ENCODE measurements around the gene DNAJB11. TPM values are rescaled to one million over a fixed set of nuclear protein-coding genes. Genes with fewer than 3 reads are reported as not detected.

DNAJB11 gene
- total RNA-seq, 2 experiments from 2014 or later, result 51.7 to 53.9 TPM

DNA sequence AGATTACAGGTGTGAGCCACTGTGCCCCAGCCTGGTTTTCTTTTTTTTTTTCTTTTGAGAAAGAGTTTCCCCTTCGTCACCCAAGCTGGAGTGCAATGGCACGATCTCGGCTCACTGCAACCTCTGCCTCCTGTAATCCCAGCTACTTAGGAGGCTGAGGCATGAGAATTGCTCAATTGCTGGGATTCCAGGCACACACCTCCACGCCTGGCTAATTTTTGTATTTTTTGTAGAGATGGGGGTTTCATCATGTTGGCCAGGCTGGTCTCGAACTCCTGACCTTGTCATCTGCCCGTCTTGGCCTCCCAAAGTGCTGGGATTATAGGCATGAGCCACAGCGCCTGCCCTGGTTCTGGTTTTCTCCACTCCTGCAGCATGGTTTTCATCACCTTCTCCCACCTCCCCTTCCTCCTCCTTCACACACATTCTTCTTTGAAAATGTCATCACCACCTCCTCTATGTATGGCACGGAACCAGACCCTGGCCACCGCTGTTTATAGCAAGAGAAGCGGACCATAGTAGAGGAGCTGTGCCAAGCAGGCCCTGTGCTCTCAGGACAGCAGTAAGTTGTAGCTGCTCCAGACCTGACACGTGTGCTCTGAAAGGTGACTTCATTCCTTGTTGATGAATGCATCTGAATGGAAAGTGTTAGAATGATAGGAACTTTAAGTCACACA, 27.7 kb downstream of the DNAJB11 start:
- Mint-ChIP-seq H3K27ac (no peak overlapping the region), H3K9me3 (no peaks in the 10 kb centered on the region), H3K4me3 (no peak overlapping the region), H3K4me1 (no peaks in the 10 kb centered on the region), H3K36me3 (no peaks in the 10 kb centered on the region), H3K27me3 (peaks cover 4% of the 10 kb centered on the region)
- DNase-seq, result no peak

DNA sequence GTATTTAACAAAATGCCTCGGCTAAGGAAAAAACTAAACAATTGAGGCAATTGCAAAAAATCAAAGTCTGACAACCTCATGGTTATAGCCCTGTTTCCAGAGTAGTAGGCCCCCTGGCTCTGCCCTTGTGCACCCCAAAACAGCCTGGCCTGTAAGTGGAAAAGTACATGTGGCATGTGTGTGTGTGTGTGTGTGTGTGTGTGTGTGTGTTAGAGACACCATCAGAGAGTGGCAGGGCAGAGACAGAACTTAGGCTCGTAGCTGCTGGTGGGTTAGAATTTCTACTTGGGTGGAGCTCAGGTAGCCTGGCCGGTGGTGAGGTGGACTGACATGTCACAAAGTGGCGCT, 28.2 kb downstream of the DNAJB11 start:
- Mint-ChIP-seq H3K4me1 (no peaks in the 10 kb centered on the region), H3K4me3 (no peak overlapping the region), H3K27ac (no peak overlapping the region), H3K36me3 (no peaks in the 10 kb centered on the region), H3K27me3 (peaks cover 4% of the 10 kb centered on the region), H3K9me3 (no peaks in the 10 kb centered on the region)
- no peak for DNase-seq

DNA sequence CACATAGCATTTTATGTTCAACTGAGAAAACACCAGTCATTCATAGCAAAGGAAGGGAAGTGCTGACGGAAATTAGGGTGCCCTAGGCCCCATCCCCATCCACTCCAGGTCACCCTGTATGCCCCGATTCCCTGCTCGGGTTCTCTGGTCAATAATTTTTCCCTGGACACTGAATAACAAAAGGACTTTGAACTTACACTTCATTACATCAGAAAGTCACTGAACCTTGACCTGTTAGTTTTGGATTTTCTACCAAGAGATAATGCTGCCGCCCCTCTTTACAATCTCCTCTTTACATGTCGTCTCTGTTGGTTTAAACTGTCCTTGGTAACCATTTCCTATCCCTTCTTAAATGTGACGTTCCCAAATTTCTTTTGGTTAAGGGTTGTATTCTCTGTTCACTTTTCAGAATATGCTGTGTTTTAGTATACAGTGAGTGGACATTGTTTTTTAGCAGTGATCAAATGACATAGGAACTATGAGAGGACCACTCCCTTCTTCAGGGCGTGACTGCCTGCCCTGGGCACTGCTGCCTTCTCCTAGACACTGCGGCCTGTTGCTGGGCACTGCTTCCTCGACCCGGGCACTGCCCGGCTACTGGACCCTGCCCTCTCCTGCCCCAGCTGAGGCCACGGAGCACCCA, 28.7 kb downstream of the DNAJB11 start:
- Mint-ChIP-seq H3K27me3 (peaks cover 4% of the 10 kb centered on the region), H3K4me3 (no peak overlapping the region), H3K4me1 (no peaks in the 10 kb centered on the region), H3K27ac (no peak overlapping the region), H3K36me3 (no peaks in the 10 kb centered on the region), H3K9me3 (no peaks in the 10 kb centered on the region)
- no peak for DNase-seq

DNA sequence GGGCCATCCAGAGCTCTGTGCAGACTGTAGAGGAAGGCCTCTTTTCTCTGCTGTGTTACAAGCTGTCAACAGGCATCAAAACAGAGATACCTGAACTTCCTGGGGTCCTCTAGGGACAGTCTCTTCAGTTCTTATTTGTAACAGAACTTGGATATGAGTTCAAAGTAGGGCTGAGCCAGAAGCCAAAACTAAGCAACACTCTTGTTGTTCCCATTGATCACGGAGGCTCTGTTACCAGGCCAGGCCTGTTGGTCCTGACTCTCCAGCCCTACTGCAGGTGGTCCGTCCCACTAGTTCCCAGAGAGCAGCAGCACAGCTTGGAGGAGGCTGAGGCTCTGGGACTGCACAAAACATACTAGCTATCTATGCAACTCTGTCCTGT, 29.3 kb downstream of the DNAJB11 start:
- H3K4me3 Mint-ChIP-seq, result no peak overlapping the region
- H3K27me3 Mint-ChIP-seq, result peaks cover 4% of the 10 kb centered on the region
- H3K36me3 Mint-ChIP-seq, result no peaks in the 10 kb centered on the region
- no peaks in the 10 kb centered on the region for H3K4me1 Mint-ChIP-seq
- no peak overlapping the region for H3K27ac Mint-ChIP-seq
- no peak for DNase-seq
- no peaks in the 10 kb centered on the region for H3K9me3 Mint-ChIP-seq

DNA sequence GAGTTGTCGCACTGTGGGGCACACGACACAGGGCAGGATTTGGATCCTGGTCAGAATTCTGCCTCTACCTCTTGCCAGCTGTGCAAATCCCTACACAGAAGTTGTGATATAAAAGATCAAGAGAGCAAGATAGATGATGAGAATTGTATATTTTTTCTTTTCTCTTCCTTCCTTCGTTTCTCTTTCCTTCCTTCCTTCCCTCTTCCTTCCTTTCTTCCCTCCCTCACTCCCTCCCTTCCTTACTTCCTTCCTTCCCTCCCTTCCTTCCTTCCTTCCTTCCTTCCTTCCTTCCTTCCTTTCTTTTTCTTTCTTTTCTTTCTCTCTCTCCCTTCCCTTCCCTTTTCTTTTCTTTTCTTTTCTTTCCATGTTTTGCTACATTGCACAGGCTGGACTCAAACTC, 30.4 kb downstream of the DNAJB11 start:
- H3K27me3 Mint-ChIP-seq, result peaks cover 4% of the 10 kb centered on the region

DNA sequence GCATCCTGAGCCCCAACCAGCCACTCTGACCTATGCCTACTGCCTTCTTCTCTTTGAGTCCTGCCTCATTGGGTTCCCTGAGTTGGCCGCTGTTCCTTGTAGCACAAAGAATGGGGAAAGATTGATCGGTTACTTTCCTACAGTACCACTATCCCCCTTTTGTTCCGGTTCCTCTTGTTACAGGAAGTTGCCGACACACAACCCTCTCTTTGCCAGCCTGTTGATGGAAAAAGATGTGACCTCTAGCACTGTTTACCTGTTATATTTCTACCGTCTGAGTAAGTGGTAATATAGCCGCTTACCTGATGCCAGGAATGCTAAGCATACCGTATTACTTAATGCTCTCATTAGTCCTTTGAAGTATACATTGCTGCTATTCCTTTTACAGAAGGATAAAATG, 32.6 kb downstream of the DNAJB11 start:
- Mint-ChIP-seq H3K36me3 (no peaks in the 10 kb centered on the region), H3K4me1 (no peaks in the 10 kb centered on the region), H3K9me3 (no peaks in the 10 kb centered on the region), H3K4me3 (no peak overlapping the region), H3K27me3 (peaks cover 3% of the 10 kb centered on the region), H3K27ac (no peak overlapping the region)
- no peak for DNase-seq

More for the DNA sequence above, 30.4 kb downstream of the DNAJB11 start:
- H3K36me3 Mint-ChIP-seq, result no peaks in the 10 kb centered on the region
- no peak for DNase-seq
- no peak overlapping the region for H3K4me3 Mint-ChIP-seq
- H3K9me3 Mint-ChIP-seq, result no peaks in the 10 kb centered on the region
- H3K27ac Mint-ChIP-seq, result no peak overlapping the region
- no peaks in the 10 kb centered on the region for H3K4me1 Mint-ChIP-seq

DNA sequence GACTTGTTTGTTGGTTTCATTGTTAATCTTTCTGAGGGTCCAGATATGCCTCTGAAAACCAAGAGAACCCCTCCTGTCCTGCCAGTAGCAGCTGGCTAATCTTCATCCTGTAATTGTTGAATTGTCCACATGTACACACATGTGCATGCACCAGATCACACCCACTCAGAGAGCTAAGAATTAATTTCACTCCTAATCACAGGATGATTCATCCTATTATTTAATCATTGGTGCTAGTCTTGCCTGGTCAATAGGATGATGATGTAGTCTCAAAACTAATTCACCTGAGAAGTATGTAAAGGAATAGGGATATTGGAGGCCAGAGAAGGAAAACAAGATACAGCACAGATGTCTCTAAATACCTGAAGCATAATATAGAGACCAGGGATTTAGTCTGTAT, 34.6 kb downstream of the DNAJB11 start:
- H3K36me3 Mint-ChIP-seq, result no peaks in the 10 kb centered on the region
- no peak overlapping the region for H3K27ac Mint-ChIP-seq
- H3K4me3 Mint-ChIP-seq, result no peak overlapping the region
- no peaks in the 10 kb centered on the region for H3K4me1 Mint-ChIP-seq
- no peaks in the 10 kb centered on the region for H3K27me3 Mint-ChIP-seq
- DNase-seq, result no peak
- H3K9me3 Mint-ChIP-seq, result no peaks in the 10 kb centered on the region

DNA sequence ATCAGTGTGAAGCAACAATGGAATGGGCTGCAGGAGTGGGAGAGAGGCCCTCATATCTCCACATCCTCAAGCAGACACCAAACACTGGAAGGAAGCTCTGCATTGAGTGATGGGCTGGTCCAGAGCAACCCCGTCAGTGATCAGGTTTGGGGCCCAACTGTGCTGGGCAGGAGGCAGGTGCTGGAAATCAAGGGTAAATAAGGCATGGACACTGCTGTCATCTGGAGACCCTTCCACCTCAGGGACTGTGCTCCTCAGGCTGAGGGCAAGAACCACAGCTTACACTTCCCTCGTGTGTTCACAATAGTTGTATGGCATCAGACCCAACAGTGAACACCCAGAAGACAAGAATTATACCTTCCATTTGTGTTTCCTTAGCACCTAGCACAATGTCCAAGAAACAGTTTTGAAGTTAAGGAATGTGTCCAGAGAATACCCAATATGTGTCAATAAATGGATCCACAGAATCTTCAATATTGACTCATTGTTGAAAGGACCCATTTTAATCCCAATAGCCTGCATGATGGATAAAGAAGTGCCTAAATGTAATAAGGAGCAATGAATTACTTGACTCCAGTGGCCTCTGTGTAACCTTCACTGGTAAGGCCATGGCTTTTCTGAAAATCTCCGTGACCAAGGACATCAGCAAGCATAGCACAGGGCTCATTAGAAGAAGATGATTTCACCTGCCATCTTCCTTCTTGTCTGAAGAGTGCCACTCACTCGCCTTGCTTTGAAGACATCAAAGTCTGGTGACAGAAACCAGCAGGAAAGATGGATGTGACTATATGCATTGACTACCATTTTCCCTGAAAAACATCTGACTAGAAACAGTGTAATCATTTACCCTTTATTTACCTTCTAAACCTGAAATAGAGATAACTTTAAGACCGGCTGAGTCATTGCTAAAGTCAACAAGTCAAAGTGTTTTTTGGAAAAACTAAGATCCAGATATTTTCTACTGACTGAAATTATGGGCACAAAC, 35.3 kb downstream of the DNAJB11 start:
- no peak for DNase-seq
- Mint-ChIP-seq H3K27me3 (no peaks in the 10 kb centered on the region), H3K4me3 (no peak overlapping the region), H3K4me1 (no peaks in the 10 kb centered on the region), H3K9me3 (no peaks in the 10 kb centered on the region), H3K36me3 (no peaks in the 10 kb centered on the region), H3K27ac (no peak overlapping the region)

DNA sequence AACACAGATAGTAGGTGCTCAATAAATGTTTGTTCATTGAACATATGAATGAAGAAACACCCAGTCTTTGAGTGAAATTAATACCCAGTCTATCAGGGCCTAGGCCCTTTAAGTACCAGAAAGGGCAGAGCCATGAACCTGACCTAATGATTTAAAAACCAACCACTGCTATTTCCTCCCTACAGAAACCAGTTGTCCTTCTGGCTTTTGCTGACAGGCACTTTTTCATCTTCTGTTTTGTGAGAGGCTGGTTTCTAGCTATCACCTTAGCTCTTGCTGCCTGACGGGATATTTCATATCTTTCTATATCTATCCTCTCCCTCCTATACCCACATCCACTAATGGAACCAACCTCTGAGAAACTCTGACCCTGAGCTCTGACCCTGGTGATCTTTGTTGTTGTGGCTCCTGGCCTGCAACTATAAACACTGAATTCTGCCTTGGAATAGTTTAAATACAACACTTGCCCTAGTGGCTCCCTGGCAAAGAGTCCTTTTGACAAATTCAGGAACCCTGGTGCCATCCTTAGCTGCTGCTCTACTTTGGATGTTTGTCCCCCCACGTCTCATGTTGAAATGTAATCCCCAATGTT, 38.2 kb downstream of the DNAJB11 start:
- no peaks in the 10 kb centered on the region for H3K9me3 Mint-ChIP-seq
- no peaks in the 10 kb centered on the region for H3K4me1 Mint-ChIP-seq
- H3K27me3 Mint-ChIP-seq, result no peaks in the 10 kb centered on the region
- no peaks in the 10 kb centered on the region for H3K36me3 Mint-ChIP-seq
- H3K4me3 Mint-ChIP-seq, result no peak overlapping the region
- DNase-seq, result no peak
- H3K27ac Mint-ChIP-seq, result no peak overlapping the region

DNA sequence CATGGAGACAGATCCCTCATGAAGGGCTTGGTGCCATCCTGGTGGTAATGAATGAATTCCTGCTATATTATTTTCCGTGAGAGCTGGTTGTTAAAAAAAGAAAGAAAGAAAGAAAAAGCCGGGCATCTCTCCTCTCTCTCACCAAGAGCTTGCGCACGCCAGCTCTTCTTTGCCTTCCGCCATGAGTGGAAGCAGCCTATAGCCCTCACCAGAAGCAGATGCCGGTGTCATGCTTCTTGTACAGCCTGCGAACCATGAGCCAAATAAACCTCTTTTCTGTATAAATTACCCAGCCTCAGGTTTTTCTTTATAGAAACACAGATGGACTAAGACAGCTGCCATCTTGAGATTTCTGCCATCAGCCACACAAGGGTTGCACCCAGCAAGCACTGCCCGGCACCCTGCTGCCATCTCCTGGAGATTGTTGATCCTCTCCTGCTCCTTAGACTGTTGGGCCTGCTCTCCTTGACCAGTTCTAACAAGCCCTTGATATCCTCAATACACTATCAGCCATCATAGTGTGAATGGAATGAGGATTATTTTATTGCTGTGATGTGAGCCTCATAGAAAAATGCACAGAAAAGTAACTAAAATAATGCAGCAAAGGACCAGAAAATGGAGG, 38.8 kb downstream of the DNAJB11 start:
- H3K4me3 Mint-ChIP-seq, result no peak overlapping the region
- H3K36me3 Mint-ChIP-seq, result no peaks in the 10 kb centered on the region
- H3K27me3 Mint-ChIP-seq, result no peaks in the 10 kb centered on the region
- no peak for DNase-seq
- no peaks in the 10 kb centered on the region for H3K9me3 Mint-ChIP-seq
- no peak overlapping the region for H3K27ac Mint-ChIP-seq
- H3K4me1 Mint-ChIP-seq, result peaks cover 1% of the 10 kb centered on the region

DNA sequence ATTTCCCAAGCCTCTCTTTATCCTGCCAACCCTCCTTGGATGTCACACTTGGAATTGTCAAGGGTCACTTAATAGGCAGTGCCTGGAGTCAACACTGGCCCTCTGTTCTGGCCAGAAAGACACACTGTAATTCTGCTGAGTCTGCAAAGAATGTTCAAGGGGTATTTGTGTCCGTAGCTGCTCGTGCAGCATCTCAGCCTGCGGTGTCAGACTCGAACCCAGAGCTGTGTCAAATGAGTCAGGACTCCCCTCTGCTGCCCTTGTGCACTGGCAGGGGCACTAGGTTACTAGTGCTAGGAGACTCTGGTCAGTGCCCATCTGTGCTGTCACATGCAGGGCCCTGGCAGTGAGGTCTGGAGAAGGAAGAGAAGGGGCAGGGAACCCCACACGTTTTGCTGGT, 41.5 kb downstream of the DNAJB11 start:
- no peak overlapping the region for H3K4me3 Mint-ChIP-seq
- H3K36me3 Mint-ChIP-seq, result no peaks in the 10 kb centered on the region
- no peak overlapping the region for H3K27ac Mint-ChIP-seq
- no peak for DNase-seq
- peaks cover 14% of the 10 kb centered on the region for H3K4me1 Mint-ChIP-seq
- no peaks in the 10 kb centered on the region for H3K9me3 Mint-ChIP-seq
- H3K27me3 Mint-ChIP-seq, result peaks cover 5% of the 10 kb centered on the region

DNA sequence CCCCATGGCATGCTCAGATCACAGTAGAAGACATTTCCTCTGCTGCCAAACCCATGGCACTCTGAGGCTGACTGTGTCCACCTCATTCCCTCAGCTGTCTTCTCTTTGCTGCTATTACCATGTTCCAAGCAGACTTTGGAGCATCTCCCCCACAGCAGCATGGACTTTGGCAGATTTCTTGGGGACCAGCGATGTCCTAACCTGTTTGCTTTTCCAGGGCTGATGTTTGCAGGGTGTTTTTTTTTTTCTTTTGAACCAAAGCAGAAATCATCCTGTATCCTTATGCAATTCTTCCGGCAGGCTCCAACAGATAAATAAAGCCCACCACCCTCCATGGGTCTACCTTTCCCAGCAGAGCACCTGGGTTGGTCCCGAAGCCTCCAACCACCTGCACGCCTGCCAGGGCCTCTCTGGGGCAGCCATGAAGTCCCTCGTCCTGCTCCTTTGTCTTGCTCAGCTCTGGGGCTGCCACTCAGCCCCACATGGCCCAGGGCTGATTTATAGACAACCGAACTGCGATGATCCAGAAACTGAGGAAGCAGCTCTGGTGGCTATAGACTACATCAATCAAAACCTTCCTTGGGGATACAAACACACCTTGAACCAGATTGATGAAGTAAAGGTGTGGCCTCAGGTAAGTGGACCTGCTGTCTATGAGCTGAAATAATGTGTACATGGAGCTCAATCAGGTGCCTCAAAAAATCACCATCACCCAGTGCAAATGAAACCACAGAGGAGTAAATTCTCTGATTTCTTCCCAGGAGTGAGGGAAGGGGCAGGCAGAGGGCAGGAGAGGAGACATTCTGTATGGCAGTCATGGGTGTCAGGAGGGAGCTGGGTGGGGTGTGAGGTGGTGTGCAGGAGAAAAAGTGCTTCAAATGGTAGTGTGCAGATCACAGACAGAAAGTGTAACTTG, 42.5 kb downstream of the DNAJB11 start, which contains the start of gene AHSG:
TSS of gene AHSG (plus strand) at position 340 of the 916 bp plus-strand sequence. CDS start at position 422, 82 bp downstream.
- Mint-ChIP-seq H3K4me1 (peaks cover 20% of the 10 kb centered on the region), H3K9me3 (no peaks in the 10 kb centered on the region), H3K27ac (no peak within 1 kb of the TSS), H3K4me3 (no peak within 1 kb of the TSS), H3K27me3 (peaks cover 14% of the 10 kb centered on the region), H3K36me3 (no peaks in the 10 kb centered on the region)
- DNase-seq, result no peak

DNA sequence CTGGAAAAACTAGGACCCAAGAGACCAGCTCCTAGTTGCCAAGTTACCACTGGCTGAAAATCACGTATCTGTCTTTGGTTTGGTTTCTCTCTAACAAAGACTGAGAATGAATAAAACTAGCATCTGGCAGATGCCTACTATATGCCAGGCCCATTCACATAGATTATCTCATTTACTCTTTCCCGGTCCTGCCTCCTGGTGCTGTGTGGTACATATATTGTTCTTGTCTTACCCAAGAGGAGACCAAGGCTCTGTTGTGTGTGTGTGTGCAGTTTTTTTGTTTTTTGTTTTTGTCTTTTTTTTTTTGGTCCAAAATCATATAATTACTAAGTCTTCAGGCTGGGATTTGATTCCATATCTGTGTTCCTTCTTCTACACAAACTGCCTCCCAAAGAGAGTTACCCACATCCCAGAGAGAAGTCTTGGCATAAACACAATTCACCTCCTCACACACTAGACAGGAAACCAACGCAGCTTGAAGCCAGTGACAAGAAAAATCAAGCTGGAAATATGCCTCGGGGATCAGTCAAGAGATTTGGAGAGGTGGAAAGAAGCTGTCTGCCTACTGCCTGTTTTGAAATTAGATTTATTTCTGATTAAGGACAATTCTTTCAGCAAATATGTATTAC, 43.2 kb downstream of the DNAJB11 start:
- H3K4me1 Mint-ChIP-seq, result peaks cover 20% of the 10 kb centered on the region
- H3K27me3 Mint-ChIP-seq, result peaks cover 22% of the 10 kb centered on the region
- no peak overlapping the region for H3K4me3 Mint-ChIP-seq
- DNase-seq, result no peak
- H3K9me3 Mint-ChIP-seq, result no peaks in the 10 kb centered on the region
- no peaks in the 10 kb centered on the region for H3K36me3 Mint-ChIP-seq
- H3K27ac Mint-ChIP-seq, result no peak overlapping the region

Data from activated naive CD8-positive, alpha-beta T cell treated with anti-CD3 and anti-CD28 coated beads for 36 hours (primary cell).